HG03432 (cell line): ENCODE results near the gene CACNA1C.

Source experiments
- ATAC-seq: cut with Tn5 transposase; IDR thresholded peaks from one replicate; pipeline ENCODE4 v1.9.1; 2021; ENCODE audit warnings: mild to moderate bottlenecking, moderate library complexity; ENCODE audit not compliant: unreplicated experiment

The CACNA1C gene

DNA sequence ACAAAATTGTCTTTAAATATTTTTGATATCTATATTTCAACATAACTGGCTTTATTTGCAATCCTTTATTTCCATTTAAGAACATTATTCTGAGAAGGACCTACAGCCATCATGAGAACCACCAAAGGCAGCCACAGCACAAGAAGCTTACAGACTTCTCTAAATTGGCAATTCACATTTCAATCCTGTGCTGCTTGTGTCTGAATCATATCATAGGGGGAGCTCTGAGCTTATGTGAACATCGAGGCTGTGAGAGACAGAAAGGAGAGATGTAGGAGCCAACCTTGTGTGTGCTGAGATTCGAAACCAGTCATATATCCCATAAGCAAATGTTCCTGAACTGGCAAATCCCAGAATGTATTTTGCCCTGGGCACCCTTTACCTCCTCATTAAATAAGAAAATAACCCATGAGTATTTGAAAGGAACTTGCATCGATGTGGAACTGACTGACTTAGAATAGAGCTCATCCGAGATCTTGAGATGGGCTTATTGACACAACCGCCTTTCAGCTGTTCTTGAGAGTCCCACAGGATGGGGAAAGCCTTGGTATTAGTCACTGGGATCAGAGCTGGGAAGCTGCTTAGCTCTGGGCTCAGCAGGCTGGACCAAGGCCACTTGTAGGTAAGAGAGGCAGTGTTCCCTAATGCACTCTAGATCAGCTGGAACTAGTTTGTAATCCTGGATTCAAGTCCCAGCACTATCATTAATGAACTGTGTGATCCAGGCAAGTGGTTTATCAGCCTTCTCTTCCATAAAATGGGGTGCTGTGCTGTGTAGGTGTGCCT lies 329.8 kb downstream of the CACNA1C start:
- no peak for ATAC-seq

DNA sequence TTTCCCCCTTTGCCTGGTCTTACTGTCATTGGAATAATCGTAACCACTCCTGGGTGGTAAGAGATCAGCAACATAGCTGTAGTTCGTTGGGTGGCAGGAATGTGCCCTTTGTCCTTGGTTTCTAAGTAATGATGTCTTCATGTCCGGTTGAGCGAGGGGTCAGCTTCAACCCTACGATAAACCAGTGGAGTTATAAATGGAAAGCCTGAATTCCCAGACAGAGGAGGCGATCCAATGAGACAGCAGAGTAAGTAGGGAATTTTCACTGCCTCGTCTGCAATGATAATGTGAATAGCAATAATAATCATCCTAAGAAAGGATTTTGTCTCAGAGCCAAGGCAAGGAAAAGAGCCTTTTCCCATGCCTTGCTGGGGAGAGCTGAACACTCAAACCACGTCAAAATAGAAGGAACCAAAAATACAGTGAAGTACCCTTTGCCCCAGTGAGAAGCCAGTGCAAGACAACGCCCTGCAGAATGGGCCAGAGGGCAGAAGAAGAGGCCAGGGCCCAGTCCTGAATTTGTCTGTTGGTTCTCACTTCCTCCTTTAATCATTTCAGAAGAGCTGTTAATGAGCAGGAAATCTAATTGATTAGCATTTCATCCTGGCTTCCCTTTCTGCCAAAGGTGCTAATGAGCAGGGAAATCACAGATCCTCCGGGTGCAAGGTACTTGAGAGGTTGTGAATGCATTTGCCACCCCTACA lies 330.7 kb downstream of the CACNA1C start:
- ATAC-seq, result no peak

- ATAC-seq, result no peak
These were observed 331.2 kb downstream of the CACNA1C start for GRCh38 chr12:2384029-2384386.

DNA sequence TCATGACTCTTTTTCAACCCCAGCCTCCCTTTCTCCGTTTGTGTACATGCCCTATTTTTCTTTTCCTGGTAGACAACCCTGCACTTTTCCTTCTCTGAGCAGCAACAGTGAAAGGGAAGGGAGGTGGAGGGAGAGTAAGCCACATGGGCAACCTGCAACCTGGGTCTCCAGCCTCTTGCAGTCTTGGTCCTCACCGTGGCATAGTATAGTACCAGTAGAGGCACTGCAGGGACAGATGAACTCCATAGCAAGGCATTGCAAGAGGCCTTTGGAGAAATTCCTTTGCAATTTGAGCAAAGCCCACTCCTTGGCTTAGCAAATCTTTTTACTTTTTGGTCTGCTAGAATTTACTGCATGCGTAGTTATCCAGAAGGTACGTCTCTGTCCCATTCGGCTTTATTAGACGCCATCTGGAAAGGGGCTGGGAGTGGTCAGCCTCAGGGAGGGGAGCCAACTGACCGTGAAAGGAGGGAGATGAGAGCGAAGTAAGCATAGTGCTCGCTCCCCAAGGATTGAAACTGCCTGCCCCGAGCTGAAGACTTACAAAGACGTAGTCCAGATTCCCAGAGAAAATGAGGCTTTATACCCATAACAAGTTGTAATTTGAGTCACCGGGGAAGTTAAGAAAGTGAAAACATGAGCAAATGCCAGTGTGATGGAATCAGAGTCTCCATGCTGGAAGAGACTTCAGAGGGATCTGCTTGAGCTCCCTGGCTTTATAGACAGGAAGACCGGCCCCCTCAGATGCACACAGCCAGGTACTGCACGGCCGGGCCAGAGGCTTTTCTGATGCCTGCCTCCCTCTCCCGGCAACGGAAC lies 332.0 kb downstream of the CACNA1C start:
- no peak for ATAC-seq

DNA sequence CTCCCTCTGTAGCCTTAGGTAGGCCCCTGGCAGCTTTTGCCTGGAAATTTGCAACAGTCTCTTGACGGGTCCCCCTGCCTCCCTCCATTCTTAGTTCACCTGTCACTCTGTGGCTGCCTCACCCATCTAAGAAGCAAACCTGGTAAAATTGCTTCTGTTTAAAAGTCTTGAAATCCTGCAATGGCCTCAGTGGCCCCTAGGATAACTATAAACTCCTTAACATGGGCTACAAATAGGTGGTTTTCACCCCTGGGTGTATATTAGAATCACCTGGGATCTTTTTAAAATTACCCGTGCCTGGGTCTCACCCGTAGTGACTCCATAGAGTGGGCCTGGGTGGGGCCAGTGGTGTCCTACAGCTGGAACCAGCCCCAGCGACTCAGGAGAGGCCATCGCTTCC lies 332.7 kb downstream of the CACNA1C start:
- no peak for ATAC-seq

- ATAC-seq, result no peak
These were observed 333.8 kb downstream of the CACNA1C start for GRCh38 chr12:2386566-2386965.

- ATAC-seq, result peak; percentile 78
These were observed 334.5 kb downstream of the CACNA1C start for GRCh38 chr12:2387103-2387834.

- no peak for ATAC-seq
These were observed 336.4 kb downstream of the CACNA1C start for GRCh38 chr12:2389079-2389790.

GRCh38 chr12:2390133-2390532 lies 337.3 kb downstream of the CACNA1C start:
- no peak for ATAC-seq

DNA sequence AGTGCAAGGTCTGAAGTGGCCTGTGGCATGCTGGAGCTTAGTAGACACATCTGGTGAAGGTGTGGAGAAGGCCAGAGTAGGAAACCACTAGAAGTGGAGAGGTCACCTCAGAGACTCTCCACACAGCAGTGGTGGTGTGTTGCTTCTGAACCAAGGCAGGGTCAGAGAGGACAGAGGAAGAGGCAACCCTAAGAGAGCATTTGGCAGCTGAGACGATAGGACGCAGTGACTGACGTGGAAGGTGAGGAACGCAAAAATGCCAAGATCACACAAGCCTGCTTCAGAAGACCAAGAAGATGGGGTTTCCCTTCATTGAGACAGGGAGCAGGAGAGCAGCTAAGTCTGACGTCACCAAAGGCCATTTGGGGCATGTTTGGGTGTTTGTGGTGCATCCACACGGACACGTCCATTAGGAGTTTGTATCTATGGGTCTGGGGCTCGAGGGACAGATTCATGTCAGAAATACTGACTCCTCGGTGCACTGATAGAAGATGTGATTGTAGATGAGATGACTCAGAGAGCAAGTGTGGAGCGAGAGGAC lies 338.1 kb downstream of the CACNA1C start:
- no peak for ATAC-seq

GRCh38 chr12:2391740-2392331 lies 339.0 kb downstream of the CACNA1C start:
- ATAC-seq, result no peak

DNA sequence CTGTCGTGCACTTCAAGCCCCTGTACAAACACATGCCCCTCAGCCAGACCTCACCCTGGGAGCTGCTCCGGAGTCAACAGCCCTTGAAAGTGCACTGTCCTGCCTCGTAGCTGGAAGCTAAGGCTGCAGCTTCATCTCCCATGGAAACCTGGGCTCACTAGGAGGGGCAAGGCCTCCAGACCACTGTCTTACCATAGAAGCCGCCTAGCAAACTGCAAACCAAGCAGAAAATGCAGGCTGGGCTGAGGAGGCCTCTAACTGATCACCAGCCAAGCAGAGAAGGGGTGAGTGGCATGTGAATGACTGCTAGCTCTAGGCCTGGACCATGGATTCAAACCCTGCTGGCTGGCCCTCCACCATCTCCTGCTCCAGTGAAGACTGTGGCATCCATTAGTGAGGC lies 340.2 kb downstream of the CACNA1C start:
- ATAC-seq, result no peak

GRCh38 chr12:2393996-2394395 lies 341.2 kb downstream of the CACNA1C start:
- no peak for ATAC-seq

GRCh38 chr12:2395354-2395977 lies 342.7 kb downstream of the CACNA1C start:
- ATAC-seq, result no peak

DNA sequence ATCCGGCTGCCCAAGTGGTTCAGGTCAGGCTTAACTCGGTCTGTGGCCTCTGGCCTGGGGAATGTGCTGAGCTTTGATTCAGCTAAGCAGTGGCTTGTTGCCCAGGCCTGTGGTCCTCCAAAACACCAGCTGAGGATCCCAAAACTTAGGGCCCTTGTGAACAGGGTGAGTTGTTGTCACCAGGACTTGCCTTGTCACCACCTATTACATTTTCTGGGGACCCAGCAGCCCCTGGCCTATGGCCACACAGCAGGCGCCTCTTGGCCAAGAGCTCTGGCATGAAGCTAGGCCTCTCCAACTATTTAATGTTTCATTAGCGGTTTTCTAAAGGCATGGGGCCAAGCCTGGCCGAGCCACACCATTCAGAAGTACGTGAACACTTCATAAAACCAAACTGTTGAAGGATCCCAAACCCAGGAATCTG lies 343.7 kb downstream of the CACNA1C start:
- ATAC-seq, result no peak

GRCh38 chr12:2397356-2398045 lies 344.7 kb downstream of the CACNA1C start:
- ATAC-seq, result no peak

DNA sequence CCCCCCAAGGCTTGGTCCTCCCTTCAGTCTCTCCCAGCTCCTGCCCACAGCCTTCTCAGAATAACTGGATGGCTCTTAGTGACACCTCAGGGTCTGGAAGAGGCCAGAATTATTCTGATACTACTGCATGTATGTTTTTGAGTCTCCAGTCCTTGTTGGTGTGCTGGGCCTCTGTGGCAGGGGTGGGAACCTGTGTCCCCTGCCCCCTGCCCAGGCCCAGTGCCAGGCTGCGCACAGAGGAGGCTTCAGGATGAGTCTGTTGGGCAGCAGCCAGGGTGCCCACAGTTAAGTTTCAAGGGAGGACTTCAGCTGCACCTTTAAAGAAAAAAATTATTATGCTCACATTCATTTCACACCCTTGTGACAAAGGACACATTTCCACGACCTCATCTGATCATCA lies 348.3 kb downstream of the CACNA1C start:
- no peak for ATAC-seq

- ATAC-seq, result no peak
These were observed 349.3 kb downstream of the CACNA1C start for GRCh38 chr12:2402073-2402579.
